ENCODE results near the gene RABGAP1.

GRCh38 chr9:123090198-123090896 lies 149.5 kb downstream of the RABGAP1 start:
- TF ChIP-seq, protein P1, sequence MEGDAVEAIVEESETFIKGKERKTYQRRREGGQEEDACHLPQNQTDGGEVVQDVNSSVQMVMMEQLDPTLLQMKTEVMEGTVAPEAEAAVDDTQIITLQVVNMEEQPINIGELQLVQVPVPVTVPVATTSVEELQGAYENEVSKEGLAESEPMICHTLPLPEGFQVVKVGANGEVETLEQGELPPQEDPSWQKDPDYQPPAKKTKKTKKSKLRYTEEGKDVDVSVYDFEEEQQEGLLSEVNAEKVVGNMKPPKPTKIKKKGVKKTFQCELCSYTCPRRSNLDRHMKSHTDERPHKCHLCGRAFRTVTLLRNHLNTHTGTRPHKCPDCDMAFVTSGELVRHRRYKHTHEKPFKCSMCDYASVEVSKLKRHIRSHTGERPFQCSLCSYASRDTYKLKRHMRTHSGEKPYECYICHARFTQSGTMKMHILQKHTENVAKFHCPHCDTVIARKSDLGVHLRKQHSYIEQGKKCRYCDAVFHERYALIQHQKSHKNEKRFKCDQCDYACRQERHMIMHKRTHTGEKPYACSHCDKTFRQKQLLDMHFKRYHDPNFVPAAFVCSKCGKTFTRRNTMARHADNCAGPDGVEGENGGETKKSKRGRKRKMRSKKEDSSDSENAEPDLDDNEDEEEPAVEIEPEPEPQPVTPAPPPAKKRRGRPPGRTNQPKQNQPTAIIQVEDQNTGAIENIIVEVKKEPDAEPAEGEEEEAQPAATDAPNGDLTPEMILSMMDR (IDR thresholded peaks at IDR 0.05) = no peak
- TF ChIP-seq POLR2AphosphoS5 (IDR thresholded peaks at IDR 0.05; ENCODE audit: insufficient read depth in 1 of 2, low read depth in 1 of 2) (no peak), POLR2A (IDR thresholded peaks at IDR 0.05) (no peak)

Data from vagina (tissue), 2 donors.